HEK293 (cell line): Measurements from ENCODE around the gene GNG12.

Experiments
- ZNF274 ChIP-seq, 2 experiments: fragments of 200-500 bp in 1 of 2; fragments of 450-650 bp in 1 of 2; sonication (Bioruptor generic) in 1 of 2; formaldehyde crosslinking in 1 of 2; IDR thresholded peaks; 2 replicates each; pipeline versions ENCODE4 v1.5.1 to v1.6.1; 2014 to 2016; ENCODE audit warnings: borderline replicate concordance in 1 of 2, inconsistent platforms in 1 of 2, low read length in 1 of 2, missing biosample characterization in 1 of 2, missing genetic modification characterization in 1 of 2
- ZNF654 ChIP-seq: fragments of 450-650 bp; formaldehyde crosslinking; IDR thresholded peaks from 2 replicates; pipeline ENCODE4 v1.5.1; 2016; ENCODE audit warnings: low read depth, missing biosample characterization, missing genetic modification characterization
- TF ChIP-seq, protein P1 (sequence below): fragments of 450-650 bp; formaldehyde crosslinking; IDR thresholded peaks from 2 replicates; pipeline ENCODE4 v1.5.1; 2016; ENCODE audit warnings: missing biosample characterization, missing genetic modification characterization

DNA sequence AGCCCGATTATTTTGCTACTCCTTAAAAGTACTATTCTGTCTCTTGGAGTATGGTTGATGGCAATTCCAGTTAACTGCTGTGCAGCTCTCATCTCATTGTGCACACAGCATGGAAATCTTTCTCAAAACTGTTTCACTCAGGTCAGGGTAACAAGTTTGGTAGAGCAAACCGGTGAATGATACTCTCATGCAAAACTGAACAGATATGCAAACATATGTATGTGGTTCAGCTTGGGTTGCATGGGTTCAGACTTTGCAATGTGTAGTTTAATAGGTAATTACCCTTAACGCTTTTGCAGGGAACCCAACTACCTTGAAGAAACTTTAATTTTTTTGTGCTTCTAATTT lies 146.1 kb downstream of the GNG12 start:
- TF ChIP-seq ZNF274 (IDR thresholded peaks at IDR 0.05; ENCODE audit: low read length) (no peak), ZNF274 (tag by site-specific recombination; IDR thresholded peaks at IDR 0.05; ENCODE audit: borderline replicate concordance) (no peak), ZNF654 (tag by site-specific recombination) (no peak)
- TF ChIP-seq, protein P1, sequence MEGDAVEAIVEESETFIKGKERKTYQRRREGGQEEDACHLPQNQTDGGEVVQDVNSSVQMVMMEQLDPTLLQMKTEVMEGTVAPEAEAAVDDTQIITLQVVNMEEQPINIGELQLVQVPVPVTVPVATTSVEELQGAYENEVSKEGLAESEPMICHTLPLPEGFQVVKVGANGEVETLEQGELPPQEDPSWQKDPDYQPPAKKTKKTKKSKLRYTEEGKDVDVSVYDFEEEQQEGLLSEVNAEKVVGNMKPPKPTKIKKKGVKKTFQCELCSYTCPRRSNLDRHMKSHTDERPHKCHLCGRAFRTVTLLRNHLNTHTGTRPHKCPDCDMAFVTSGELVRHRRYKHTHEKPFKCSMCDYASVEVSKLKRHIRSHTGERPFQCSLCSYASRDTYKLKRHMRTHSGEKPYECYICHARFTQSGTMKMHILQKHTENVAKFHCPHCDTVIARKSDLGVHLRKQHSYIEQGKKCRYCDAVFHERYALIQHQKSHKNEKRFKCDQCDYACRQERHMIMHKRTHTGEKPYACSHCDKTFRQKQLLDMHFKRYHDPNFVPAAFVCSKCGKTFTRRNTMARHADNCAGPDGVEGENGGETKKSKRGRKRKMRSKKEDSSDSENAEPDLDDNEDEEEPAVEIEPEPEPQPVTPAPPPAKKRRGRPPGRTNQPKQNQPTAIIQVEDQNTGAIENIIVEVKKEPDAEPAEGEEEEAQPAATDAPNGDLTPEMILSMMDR (tag by site-specific recombination), result no peak
